Measurements from ENCODE around the gene TSPAN4.

TSPAN4 gene

DNA sequence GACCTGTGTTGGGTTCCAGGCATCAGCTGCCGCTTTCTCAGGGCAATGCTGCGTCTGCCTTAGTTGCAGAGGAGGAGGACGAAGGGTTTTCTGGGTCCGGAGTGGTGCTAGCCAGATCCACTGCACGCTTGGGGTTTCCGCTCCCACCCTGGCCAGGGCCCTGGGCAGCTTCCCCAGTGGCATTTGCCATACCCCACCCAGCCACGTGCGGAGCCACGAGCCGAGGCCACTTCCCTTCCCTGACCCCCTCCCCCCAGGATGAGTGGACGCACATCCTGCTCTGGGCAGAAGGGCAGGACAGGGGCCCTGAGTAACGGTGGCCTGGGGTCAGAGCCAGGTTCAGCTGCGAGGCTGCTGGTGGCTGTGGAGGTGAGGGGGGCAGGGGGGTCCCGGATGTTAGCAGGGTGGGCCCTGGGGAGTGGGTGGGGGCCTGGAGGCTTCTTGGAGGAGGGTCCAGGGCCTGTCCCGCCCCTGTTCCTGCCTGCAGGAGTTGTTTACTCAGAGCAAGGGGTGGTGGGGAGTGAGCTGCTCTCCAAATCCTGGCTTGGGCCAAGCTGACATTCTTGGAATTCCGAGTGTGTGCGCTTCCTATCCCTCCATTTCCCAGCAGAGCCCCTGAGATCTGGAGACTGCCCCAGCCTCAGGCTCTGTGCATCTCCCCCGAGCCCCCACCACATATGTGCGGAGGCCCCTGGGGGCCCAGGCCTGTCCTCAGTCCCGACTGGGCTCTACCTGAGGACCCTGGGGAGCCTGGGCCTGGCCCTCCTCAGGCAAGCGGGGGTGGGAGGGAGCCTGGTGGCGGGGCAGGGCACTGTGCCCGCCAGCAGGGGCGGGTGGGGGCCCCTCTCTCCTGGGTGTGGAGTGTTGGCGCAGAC lies 1.4 kb downstream of the TSPAN4 start:
- no peaks in the 10 kb centered on the region for H3K9me3 Mint-ChIP-seq
- CTCF ChIA-PET = interaction anchor here (1.0 kb wide), 1 partner anchor 22 kb away, joined by 3 read pairs; no protein-coding TSS in a partner anchor
- peak overlapping the region; percentile 33 for H3K27ac Mint-ChIP-seq
- peak; percentile 41 for DNase-seq
- peaks cover 37% of the 10 kb centered on the region for H3K4me1 Mint-ChIP-seq
- H3K36me3 Mint-ChIP-seq = peaks cover 4% of the 10 kb centered on the region
- peak overlapping the region; percentile 68 for H3K4me3 Mint-ChIP-seq
- peaks cover 50% of the 10 kb centered on the region for H3K27me3 Mint-ChIP-seq

DNA sequence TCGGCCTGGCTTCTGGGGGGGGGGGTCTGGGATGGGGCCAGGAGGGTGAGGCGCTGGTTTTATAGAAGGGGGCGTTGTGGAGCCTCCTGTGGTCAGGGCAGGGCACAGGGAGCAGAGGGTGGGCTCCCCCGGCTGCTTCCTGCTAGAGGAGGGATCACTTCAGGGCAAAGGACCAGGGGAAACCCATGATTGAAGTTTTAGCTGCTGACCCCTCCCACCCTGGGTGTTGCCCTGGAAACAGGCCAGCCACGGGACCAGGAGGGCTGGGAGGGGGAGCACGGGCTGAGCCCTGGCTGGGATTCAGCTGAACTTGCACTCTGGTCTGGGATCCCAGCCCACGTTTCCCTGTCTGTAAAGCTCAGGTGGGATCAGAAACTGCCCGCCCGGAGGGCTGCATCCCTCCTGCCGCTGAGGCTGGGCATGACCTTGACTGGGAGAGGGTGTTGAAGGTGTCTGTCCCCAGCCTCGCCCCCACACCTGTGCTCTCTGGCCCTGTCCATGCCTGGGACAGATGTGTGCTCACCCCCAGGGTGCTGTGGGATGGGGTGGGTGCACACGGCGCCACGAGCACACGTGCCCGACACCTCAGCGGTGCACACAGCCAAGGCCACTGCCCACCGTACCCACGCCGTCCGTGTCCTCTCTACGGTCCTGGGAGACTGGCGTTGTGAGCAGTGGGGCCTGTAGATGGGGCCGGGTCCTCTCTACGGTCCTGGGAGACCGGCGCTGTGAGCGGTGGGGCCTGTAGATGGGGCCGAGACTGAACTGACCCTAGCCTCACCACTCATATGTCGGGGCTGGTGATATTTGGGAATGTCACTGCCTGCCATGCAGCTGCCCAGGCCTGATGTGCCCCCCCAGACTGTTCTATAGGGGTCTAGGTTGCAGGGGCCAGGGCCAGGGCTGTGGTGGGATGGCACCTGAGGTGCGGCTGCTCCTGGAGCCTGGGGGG lies 2.3 kb downstream of the TSPAN4 start:
- peaks cover 36% of the 10 kb centered on the region for H3K4me1 Mint-ChIP-seq
- CTCF ChIA-PET = no interaction called here
- H3K9me3 Mint-ChIP-seq = no peaks in the 10 kb centered on the region
- peaks cover 2% of the 10 kb centered on the region for H3K36me3 Mint-ChIP-seq
- H3K27me3 Mint-ChIP-seq = peaks cover 55% of the 10 kb centered on the region
- DNase-seq = peak; percentile 53
- no peak overlapping the region for H3K27ac Mint-ChIP-seq
- no peak overlapping the region for H3K4me3 Mint-ChIP-seq

DNA sequence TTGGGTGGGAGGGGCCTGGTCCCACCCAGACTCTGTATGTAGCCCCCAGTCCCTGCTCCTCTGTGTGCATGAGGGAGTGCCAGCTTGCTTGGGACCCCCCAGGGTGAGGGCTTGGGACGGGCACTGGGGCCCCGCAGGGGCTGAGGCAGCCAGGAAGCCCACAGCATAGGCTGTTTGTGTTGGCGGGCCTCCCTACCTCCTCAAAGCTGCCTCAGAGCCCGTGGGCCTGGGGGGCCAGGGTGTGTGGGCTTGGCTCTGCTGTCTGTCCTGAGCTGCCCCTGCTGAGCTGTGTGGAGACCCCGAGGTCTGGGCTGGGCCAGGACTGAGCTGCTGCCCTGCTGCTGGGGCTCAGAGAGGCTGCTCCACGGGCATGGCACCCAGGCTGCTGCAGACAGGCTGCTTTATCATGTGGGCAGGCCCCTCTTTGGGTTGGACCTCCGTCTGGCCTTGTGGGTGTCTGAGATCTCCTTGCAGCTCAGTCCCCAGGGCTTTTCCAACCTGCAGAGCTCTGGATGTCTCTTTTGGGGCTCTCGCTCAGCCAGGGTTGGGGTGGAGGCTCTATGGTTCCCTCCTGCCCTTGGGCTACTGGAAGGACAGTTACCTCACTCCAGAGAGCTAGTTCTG lies 3.3 kb downstream of the TSPAN4 start:
- H3K9me3 Mint-ChIP-seq = no peaks in the 10 kb centered on the region
- H3K27ac Mint-ChIP-seq = no peak overlapping the region
- no peaks in the 10 kb centered on the region for H3K36me3 Mint-ChIP-seq
- no peak overlapping the region for H3K4me3 Mint-ChIP-seq
- CTCF ChIA-PET = no interaction called here
- H3K4me1 Mint-ChIP-seq = peaks cover 26% of the 10 kb centered on the region
- no peak for DNase-seq
- peaks cover 65% of the 10 kb centered on the region for H3K27me3 Mint-ChIP-seq

DNA sequence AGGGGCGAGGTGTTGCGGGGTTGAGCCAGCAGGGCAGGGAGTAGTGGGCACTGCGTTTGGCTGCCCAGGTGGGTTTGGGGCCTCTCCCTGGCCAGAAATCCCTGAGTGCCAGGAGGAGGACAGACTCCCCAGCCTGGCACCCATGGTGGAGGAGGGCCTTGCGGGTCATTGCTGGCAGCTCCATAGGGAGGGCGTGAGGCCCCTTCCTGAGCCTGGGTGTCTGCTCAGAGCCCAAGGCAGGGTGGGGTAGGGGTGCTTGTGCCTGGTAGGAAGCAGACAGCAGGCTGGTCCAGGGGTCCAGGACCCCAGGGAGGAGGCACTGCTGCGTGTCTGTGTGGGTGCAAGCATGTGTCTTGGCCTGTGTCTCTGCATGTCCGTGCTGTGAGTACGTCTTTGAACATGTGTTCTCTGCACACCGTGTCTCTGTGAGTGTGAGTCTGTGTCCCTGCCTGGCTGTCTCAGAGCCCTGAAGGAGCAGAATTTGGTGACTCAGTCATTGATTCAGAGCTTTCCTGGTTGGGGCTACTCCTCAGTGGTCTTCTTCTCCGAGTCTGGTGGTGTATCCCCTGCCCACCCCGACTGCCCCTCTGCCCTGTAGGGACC lies 3.9 kb downstream of the TSPAN4 start:
- CTCF ChIA-PET = interaction anchor here (3.5 kb wide), 1 partner anchor 204 kb away, joined by 39 read pairs; no protein-coding TSS in a partner anchor
- Mint-ChIP-seq H3K27ac (no peak overlapping the region), H3K4me1 (peaks cover 21% of the 10 kb centered on the region), H3K27me3 (peaks cover 71% of the 10 kb centered on the region), H3K9me3 (no peaks in the 10 kb centered on the region), H3K4me3 (no peak overlapping the region), H3K36me3 (no peaks in the 10 kb centered on the region)
- DNase-seq = no peak

DNA sequence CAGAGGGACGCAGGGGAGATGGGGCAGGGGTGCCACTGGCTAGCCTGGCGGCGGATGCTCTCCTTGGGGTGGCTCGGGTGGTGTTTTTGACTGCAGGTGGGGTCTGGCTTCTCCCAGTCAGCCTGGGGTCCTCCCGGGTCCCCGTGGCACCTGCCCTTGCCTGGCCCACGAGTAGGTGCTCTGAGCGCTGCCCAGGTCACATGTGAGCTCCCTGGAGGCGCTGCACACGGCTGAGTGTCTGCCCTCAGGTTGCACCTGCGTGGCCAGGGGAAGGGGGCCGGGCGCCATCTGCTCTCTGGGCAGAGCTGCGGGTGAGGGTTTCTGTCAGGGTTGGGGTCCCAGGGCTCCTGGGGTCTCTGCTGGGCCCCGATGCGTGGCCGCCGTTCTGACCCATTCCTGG lies 5.2 kb downstream of the TSPAN4 start:
- H3K4me3 Mint-ChIP-seq = no peak overlapping the region
- peaks cover 76% of the 10 kb centered on the region for H3K27me3 Mint-ChIP-seq
- H3K4me1 Mint-ChIP-seq = peaks cover 21% of the 10 kb centered on the region
- no peak for DNase-seq
- no peaks in the 10 kb centered on the region for H3K9me3 Mint-ChIP-seq
- H3K27ac Mint-ChIP-seq = no peak overlapping the region
- H3K36me3 Mint-ChIP-seq = no peaks in the 10 kb centered on the region
- CTCF ChIA-PET = interaction anchor here (0.7 to 3.5 kb wide), 7 partner anchors 17 to 206 kb away, joined by 3 to 39 read pairs (median 5); partner anchors contain the start of gene CHID1

DNA sequence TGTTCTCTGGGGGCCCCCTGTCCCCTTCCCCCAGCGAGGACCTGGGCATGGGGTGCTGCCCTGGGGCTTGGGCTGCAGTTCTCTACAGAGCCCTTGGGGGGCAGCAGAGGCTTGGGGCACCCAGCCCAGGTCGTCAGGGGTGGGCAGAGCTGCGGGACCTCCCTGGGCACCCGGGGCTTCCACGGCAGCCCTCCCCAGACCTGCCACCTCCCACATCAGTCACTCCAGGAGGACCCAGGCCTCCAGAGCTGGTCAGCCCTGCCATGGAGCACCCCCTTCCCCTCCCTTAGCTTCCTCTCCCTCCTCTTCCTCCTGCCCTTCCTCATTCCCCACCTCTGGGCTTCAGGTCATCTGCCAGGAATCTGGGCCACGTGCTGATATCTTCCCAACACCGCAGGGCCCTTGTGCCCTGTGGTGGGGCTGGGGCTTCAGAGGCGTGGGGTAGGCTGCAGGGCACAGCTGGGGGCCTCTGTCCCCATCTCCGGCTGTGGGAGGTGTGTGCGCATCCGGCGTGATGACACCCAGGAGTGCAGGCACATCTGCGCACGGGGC lies 5.8 kb downstream of the TSPAN4 start:
- H3K27ac Mint-ChIP-seq = no peak overlapping the region
- H3K9me3 Mint-ChIP-seq = no peaks in the 10 kb centered on the region
- H3K4me3 Mint-ChIP-seq = peak overlapping the region; percentile 40
- CTCF ChIA-PET = interaction anchor here (0.7 to 3.5 kb wide), 6 partner anchors 17 to 203 kb away, joined by 3 to 39 read pairs (median 4); partner anchors contain the start of gene CHID1
- DNase-seq = peak; percentile 78
- no peaks in the 10 kb centered on the region for H3K36me3 Mint-ChIP-seq
- peaks cover 19% of the 10 kb centered on the region for H3K4me1 Mint-ChIP-seq
- peaks cover 72% of the 10 kb centered on the region for H3K27me3 Mint-ChIP-seq

DNA sequence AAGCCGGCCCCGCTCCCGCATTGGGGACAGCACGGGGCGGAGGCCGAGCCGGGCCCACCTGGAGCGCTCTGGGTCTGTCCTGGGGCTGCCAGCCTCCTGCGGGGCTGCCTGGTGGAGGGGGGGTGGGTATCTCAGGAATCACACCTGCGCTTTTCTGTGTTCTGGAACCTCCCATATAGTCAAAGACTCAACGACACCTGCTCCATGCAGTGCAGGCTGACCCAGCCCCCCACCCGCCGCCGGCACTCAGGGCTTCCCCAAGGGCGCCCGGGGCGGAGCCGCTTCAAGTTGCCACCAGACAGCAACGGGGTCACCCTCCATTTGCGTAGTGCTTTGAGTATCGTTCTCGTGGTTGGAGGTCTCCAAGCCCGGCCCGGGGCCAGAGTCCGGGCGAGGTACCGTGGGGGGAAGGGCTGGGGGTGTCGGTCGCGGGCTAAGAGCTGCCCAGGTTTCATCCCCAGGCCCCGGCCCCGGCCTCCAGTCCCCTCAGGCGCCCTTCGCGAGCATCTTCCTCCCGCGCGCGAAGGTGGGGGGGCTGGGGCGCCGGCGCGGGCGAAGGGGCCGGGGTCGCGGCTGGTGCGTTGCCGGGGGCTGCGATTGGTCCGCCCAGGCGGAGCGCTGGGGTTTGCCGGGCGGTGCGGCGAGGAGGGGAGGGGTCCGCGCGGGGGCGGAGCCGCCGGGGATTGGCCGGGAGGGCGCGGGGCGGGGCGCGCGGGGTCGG lies 6.6 kb downstream of the TSPAN4 start:
- Mint-ChIP-seq H3K4me3 (peak overlapping the region; percentile 71), H3K4me1 (peaks cover 12% of the 10 kb centered on the region), H3K27ac (no peak overlapping the region), H3K9me3 (no peaks in the 10 kb centered on the region), H3K27me3 (peaks cover 64% of the 10 kb centered on the region), H3K36me3 (no peaks in the 10 kb centered on the region)
- peak; percentile 64 for DNase-seq
- CTCF ChIA-PET = interaction anchor here (0.7 to 3.5 kb wide), 4 partner anchors 43 to 202 kb away, joined by 3 to 39 read pairs (median 6); partner anchors contain the start of gene CHID1

DNA sequence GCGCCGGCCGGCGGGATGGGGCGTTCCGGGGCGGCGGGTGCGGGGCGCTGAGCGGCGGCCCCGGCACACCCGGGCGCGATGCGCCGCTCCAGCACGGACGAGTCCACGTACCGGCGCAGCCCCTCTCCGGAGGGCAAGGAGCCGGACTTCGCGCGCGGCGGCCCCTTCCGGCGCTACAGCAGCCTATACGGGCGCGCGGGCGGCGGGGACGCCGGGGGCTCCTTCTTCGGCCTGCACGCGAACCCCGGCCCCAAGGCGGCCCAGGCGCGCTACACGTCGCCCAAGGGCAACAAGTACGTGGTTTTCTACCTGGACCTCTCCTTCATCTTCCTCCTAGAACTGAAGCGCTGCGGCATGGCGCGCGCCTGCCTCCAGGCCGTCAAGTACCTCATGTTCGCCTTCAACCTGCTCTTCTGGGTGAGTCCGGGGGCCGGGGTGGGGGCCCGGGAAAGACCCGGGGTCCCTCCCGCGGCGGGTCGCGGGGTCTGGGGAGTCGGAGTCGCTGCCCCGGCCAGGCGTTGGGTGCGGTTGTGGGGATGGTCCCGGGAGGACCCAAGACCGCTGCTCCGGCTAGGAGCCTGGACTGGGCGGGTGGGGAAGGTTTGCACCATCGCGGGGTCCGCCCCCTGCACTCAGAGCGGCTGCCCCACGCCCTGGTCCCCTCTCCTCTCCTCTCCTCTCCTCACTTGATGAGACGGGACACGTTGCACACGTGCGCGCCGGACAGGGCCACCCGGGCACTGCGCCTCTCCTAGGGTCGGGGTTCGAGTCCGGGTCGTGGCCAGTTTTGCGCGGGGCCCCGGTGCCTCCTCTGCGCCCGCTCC lies 7.5 kb downstream of the TSPAN4 start:
- Mint-ChIP-seq H3K9me3 (no peaks in the 10 kb centered on the region), H3K4me1 (peaks cover 5% of the 10 kb centered on the region), H3K27ac (no peak overlapping the region), H3K36me3 (no peaks in the 10 kb centered on the region), H3K27me3 (peaks cover 56% of the 10 kb centered on the region), H3K4me3 (peak overlapping the region; percentile 51)
- no peak for DNase-seq
- CTCF ChIA-PET = interaction anchor here (3.5 kb wide), 1 partner anchor 201 kb away, joined by 39 read pairs; no protein-coding TSS in a partner anchor

DNA sequence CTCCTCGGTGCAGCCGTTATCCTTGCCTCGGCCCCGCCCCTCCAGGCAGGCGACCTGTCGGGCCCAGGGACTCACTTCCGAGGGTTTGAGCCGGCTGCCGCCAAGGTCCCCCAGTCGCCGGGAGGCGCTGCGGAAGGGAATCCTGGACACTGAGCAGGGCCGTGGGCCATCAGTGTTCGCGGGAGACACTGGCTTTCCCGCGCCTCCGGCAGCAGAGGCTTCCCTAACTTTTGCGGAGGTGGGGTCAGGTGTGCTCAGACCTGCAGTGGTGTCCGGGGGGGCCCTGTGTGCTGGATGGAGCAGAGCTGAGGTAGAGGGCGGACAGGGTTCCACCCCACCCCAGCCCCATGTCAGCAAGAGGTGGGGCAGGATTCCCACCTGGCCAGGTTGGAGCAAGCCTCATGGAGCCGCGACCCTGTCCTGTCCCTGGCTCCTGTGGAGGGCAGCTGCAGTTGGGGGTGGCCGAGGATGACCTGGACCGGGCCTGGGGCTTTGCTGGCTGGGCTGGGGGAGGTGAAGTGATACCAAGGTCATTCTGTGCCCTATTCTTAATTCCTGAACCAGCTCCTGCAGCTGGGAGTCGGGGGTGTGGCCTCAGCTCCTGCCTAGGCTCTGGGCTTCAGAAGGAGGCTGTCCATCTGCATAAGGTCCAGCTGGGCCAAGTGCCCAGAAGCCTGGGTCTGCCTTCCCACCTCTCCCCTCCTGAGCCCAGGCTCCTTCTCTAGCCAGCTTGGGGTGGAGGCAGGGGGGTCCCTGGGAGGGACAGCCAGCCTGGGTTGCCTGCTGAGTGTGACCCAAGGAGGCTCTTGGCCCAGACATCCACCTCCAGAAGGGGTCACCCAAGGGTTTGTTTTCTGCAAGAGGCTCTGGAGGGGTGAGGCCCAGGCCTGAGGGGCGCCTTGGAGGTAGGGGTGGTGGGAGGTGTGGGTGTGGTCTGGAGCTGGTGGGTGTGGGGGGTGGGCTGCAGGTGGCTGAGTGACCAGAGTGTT lies 8.4 kb downstream of the TSPAN4 start:
- CTCF ChIA-PET = interaction anchor here (0.6 to 1.5 kb wide), 3 partner anchors 35 to 201 kb away, joined by 3 to 6 read pairs (median 3); no protein-coding TSS in a partner anchor
- Mint-ChIP-seq H3K4me1 (peaks cover 5% of the 10 kb centered on the region), H3K9me3 (no peaks in the 10 kb centered on the region), H3K36me3 (no peaks in the 10 kb centered on the region), H3K27ac (no peak overlapping the region), H3K4me3 (no peak overlapping the region), H3K27me3 (peaks cover 53% of the 10 kb centered on the region)
- peak; percentile 42 for DNase-seq

DNA sequence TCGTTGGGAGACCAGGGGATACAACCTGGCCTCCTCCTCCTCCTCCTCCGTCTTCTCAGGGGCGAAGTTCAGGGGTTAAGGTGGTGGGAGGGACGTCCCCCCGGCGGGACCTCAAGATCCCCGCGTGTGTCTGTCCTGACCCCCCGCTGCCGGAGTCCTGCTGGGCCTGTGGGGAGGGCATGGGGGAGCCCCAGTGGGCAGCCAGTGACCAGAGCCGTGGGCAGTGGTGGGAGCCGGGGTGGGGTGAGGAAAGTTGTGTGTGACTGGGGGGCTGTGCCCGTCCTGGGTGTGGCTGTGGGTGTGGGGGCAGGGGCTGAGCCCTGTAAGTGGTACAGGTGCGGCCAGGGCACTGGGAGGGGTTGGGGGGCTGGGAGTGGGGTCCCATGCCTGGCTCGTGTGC lies 10.1 kb downstream of the TSPAN4 start:
- CTCF ChIA-PET = no interaction called here
- H3K27ac Mint-ChIP-seq = no peak overlapping the region
- H3K9me3 Mint-ChIP-seq = no peaks in the 10 kb centered on the region
- H3K36me3 Mint-ChIP-seq = no peaks in the 10 kb centered on the region
- peaks cover 5% of the 10 kb centered on the region for H3K4me1 Mint-ChIP-seq
- peaks cover 40% of the 10 kb centered on the region for H3K27me3 Mint-ChIP-seq
- DNase-seq = no peak
- H3K4me3 Mint-ChIP-seq = no peak overlapping the region

DNA sequence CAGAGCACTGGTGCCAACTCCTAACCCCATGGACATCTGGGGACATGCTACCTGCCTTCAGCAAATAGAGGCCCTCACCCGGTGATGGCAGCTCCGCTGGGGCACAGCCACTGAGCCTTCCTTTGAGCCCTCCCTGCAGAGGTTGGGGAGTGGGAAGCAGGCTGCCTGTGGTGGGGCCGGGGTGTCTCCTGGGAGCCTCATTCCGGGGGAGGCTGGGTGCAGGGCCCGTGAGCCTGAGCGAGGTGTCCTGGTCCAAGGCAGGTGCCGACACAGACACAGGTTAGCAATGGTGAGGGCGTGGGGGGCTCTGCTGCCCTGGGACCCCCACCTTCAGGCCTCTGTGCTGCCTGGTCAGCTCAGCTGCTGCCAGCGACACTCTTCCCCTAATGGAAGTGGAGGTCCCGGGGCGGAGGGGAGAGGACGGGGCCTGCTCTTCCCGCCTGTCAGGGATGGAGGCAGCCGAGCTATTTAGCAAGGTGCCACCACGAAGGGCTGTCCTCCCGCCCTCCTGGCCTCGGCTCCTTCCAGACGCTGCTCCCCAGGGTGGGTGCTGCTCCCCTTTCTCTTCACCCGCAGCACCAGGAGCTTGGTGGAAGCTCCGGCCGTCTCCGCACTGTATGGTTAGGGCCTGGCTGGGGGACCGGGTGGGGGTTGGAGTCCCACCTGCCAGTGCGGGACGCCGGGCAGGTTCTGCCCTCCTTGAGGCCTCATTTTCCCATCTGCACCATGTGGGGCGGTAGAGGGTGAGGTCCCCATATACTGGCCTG lies 11.2 kb downstream of the TSPAN4 start:
- Mint-ChIP-seq H3K36me3 (no peaks in the 10 kb centered on the region), H3K4me3 (no peak overlapping the region), H3K27ac (no peak overlapping the region), H3K27me3 (peaks cover 29% of the 10 kb centered on the region), H3K4me1 (no peaks in the 10 kb centered on the region), H3K9me3 (no peaks in the 10 kb centered on the region)
- no peak for DNase-seq
- CTCF ChIA-PET = no interaction called here

Data from activated naive CD4-positive, alpha-beta T cell treated with anti-CD3 and anti-CD28 coated beads, Interleukin-2, amount 10 ng/mL, durations not matched to agents 7 days and 5 days (primary cell).